Pancreas (tissue), 10 donors: ENCODE data around the gene TBC1D13. TPM values are rescaled to one million over a fixed set of nuclear protein-coding genes. Genes with fewer than 3 reads are reported as not detected.
"Not testable (repeated sequence)": the region's sequence is repeated elsewhere in the genome, so short reads cannot be mapped to it uniquely, and the experiment has no call there.

Experiments
- ATAC-seq, 4 donors: fragments of 200-7000 bp; cut with Tn5 transposase; one replicate each; pipeline versions ENCODE4 v1.8.0 to v1.9.1; 2020; ENCODE audit warnings: mild to moderate bottlenecking in 4 of 4, moderate library complexity in 4 of 4
- DNase-seq, 6 donors: peaks; one replicate each; pipeline ENCODE4 v3.0.0-alpha.2; 2020
- FAIRE-seq: peaks from 2 replicates; lab custom pipeline; 2012; peaks lifted over from hg19 to GRCh38; lab: Jason Lieb, UNC
- H3K27ac ChIP-seq, 4 donors: fragments of 200-600 bp; sonication (generic); 1 replicate in 3 of 4; 2 replicates in 1 of 4; pipeline versions ENCODE4 v1.5.0 to v1.8.0; 2020
- H3K27me3 ChIP-seq, 4 donors: fragments of 200-600 bp; one replicate each; pipeline ENCODE4 v1.8.0; 2021
- H3K36me3 ChIP-seq, 3 donors: fragments of 200-600 bp; sonication (generic) in 1 of 3; one replicate each; pipeline versions ENCODE4 v1.5.0 to v1.8.0; 2020 to 2021
- H3K4me1 ChIP-seq, 3 donors: fragments of 200-600 bp; one replicate each; pipeline ENCODE4 v1.8.0; 2021
- H3K4me3 ChIP-seq, 4 donors: fragments of 200-600 bp; sonication (generic) in 2 of 4; one replicate each; pipeline versions ENCODE4 v1.5.0 to v1.8.0; 2020 to 2021
- H3K9me3 ChIP-seq, 4 donors: fragments of 200-600 bp; one replicate each; pipeline ENCODE4 v1.8.0; 2021
- CTCF ChIP-seq, 4 donors: fragments of 200-600 bp; sonication (generic) in 3 of 4; IDR thresholded peaks; one replicate each; pipeline versions ENCODE4 v1.5.0 to v1.8.0; 2021; ENCODE audit warnings: antibody characterized with exemption in 4 of 4
- WGBS, 2 donors: extraction: QIAGEN DNeasy Blood & Tissue Kit; methylation state at CpG; one replicate each; pipeline ENCODE4 v1.1.7; 2013; 5-methylcytosine and 5-hydroxymethylcytosine counted together
- intact Hi-C, 3 donors: fragments of 100-400 bp; cut with DNase I; formaldehyde crosslinking; loops; one replicate each; pipeline versions ENCODE4 v1.11.1 to v1.14.2; 2022
- polyA plus RNA-seq, 2 donors: library from polyadenylated mRNA; stranded (reverse); fragments of 200-250 nt; gene quantifications; one replicate each; pipeline ENCODE4 v1.2.3, GENCODE V29; 2013
- total RNA-seq, 6 donors: library from RNA; stranded (reverse); fragmentation: NEBNext Ultra II Directional in 4 of 6; extraction: Animal tissue kit (Norgen Biotek cat#: 25700) in 4 of 6; gene quantifications; one replicate each; pipeline versions ENCODE4 v1.2.1 to v1.2.4, GENCODE V29; 2021 to 2023
- donor health status: healthy with polysubstance abuse.
- donor health status: DM: no; HTN: no; CAD: no; lungs with moderate emphysema.
- donor health status: DM: no; HTN: no; CAD: no.
- donor health status: control.
- donor health status: control.
- donor health status: Bipolar disorder and iron deficiency.
- donor health status: DM: yes; HTN: yes; CAD: no.
- donor health status: DM: no; HTN: no; CAD: no.
- donor health status: DM: no; HTN: no; CAD: no.
- donor health status: DM: yes; HTN: yes; CAD: no.

Gene TBC1D13
- total and polyA plus RNA-seq, 8 donors = 10.9 to 18.5 (median 13.9) TPM

GRCh38 chr9:128771094-128771721 is 15.8 kb upstream of the TBC1D13 start:
- H3K27me3 ChIP-seq = no peaks in the 10 kb centered on the region
- intact Hi-C loops = no loop called here
- ATAC-seq = peak; percentile 16 to 51 (median 34)
- peaks cover 0 to 8% (median 6%) of the 10 kb centered on the region in 3 donors for H3K4me1 ChIP-seq
- H3K36me3 ChIP-seq = no peaks in the 10 kb centered on the region
- no peak for FAIRE-seq
- peak overlapping the region; percentile 74 to 93 (median 82) for H3K4me3 ChIP-seq
- no peaks in the 10 kb centered on the region for H3K9me3 ChIP-seq
- DNase-seq = peak in 1 of 6 donors; percentile 22
- no peak for TF ChIP-seq CTCF (IDR thresholded peaks at IDR 0.05)
- peak overlapping the region; percentile 90 to 98 (median 94) for H3K27ac ChIP-seq
- WGBS, 2 donors = 0% methylated on average over 24 to 28 of the region's 28 CpGs

- H3K36me3 ChIP-seq = no peaks in the 10 kb centered on the region
- DNase-seq (peak; percentile 89 to 98 (median 94)), ATAC-seq (peak; percentile 97 to 99 (median 98)), FAIRE-seq (no peak)
- H3K27ac ChIP-seq = peak within 1 kb of the TSS; percentile 90 to 98 (median 94)
- 0 to 1% methylated on average over 48 to 72 of the region's 72 CpGs for WGBS, 2 donors
- no peak for TF ChIP-seq CTCF (IDR thresholded peaks at IDR 0.05)
- H3K9me3 ChIP-seq = no peaks in the 10 kb centered on the region
- no peaks in the 10 kb centered on the region for H3K27me3 ChIP-seq
- H3K4me3 ChIP-seq = peak within 1 kb of the TSS; percentile 74 to 93 (median 82)
- peaks cover 0 to 8% (median 6%) of the 10 kb centered on the region in 3 donors for H3K4me1 ChIP-seq
- intact Hi-C loops = no loop called here
Measured at GRCh38 chr9:128771745-128772519, 15.1 kb upstream of the TBC1D13 start, which contains the start of gene ZER1. TSS of gene ZER1 (minus strand) at chr9:128771927. CDS start at chr9:128755565, 16,362 bp downstream.

- FAIRE-seq (no peak), DNase-seq (no peak), ATAC-seq (no peak)
- Histone ChIP-seq H3K4me1 (peaks cover 0 to 8% (median 6%) of the 10 kb centered on the region in 3 donors), H3K4me3 (no peak overlapping the region), H3K27me3 (no peaks in the 10 kb centered on the region), H3K36me3 (no peaks in the 10 kb centered on the region), H3K9me3 (no peaks in the 10 kb centered on the region), H3K27ac (no peak overlapping the region)
- intact Hi-C loops = no loop called here
- WGBS, 2 donors = 70 to 73% methylated on average over 5 of the region's 5 CpGs
- TF ChIP-seq CTCF (IDR thresholded peaks at IDR 0.05) = no peak
Measured at GRCh38 chr9:128773049-128773448, 14.0 kb upstream of the TBC1D13 start.

GRCh38 chr9:128774804-128775203 is 12.2 kb upstream of the TBC1D13 start:
- Histone ChIP-seq H3K4me1 (peaks cover 0 to 8% (median 6%) of the 10 kb centered on the region in 3 donors), H3K27me3 (no peaks in the 10 kb centered on the region), H3K4me3 (no peak overlapping the region), H3K36me3 (no peaks in the 10 kb centered on the region), H3K9me3 (no peaks in the 10 kb centered on the region), H3K27ac (no peak overlapping the region)
- ATAC-seq (no peak), FAIRE-seq (no peak), DNase-seq (no peak)
- WGBS, 2 donors = 79 to 88% methylated on average over 1 of the region's 1 CpG
- intact Hi-C loops = no loop called here
- no peak for TF ChIP-seq CTCF (IDR thresholded peaks at IDR 0.05)

GRCh38 chr9:128780093-128780492 is 7.0 kb upstream of the TBC1D13 start:
- H3K9me3 ChIP-seq, H3K27ac ChIP-seq, FAIRE-seq, ATAC-seq, H3K27me3 ChIP-seq, H3K36me3 ChIP-seq, H3K4me1 ChIP-seq, H3K4me3 ChIP-seq, intact Hi-C loops: not testable (repeated sequence)
- 95 to 96% methylated on average over 16 to 27 of the region's 27 CpGs for WGBS, 2 donors
- DNase-seq = peak in 1 of 6 donors; percentile 53
